Endothelial cell of umbilical vein (primary cell): ENCODE data around the gene MYH7. TPM values are rescaled to one million over a fixed set of nuclear protein-coding genes. Genes with fewer than 3 reads are reported as not detected.

Experiments
- BruUV-seq: library from RNA; stranded (reverse); fragments of 400-500 nt; replicated peaks from 2 replicates; lab custom pipeline; 2021; lab: Mats Ljungman, UMichigan
- CTCF ChIA-PET: fragments of 300-600, 350-600 bp; sonication (Branson Sonifier 250); formaldehyde crosslinking; loops from one replicate; lab custom pipeline; 2021; ENCODE audit warnings: antibody characterized with exemption, inconsistent platforms; lab: Charles Lee
- POLR2A ChIA-PET: fragments of 300-600, 350-600 bp; sonication (Branson Sonifier 250); formaldehyde crosslinking; loops from one replicate; lab custom pipeline; 2021; ENCODE audit warnings: antibody characterized with exemption, inconsistent platforms; lab: Charles Lee
- DNase-seq: peaks from one replicate; pipeline ENCODE4 v3.0.0-alpha.2; 2011; ENCODE audit warnings: low read depth, low spot score
- FAIRE-seq: peaks from 2 replicates; lab custom pipeline; 2011; peaks lifted over from hg19 to GRCh38; lab: Jason Lieb, UNC
- H2AFZ ChIP-seq: 2 replicates; pipeline ENCODE4 v1.6.0; 2012; ENCODE audit warnings: low read depth, low read length, control low read depth, inconsistent platforms
- H3K27ac ChIP-seq: 2 replicates; pipeline ENCODE4 v1.5.1; 2011; ENCODE audit warnings: low read depth, mild to moderate bottlenecking, control low read depth, low read length, moderate library complexity; ENCODE audit not compliant: insufficient read depth
- H3K27me3 ChIP-seq, 2 experiments: 2 replicates each; pipeline versions ENCODE4 v1.6.0 to v1.6.1; 2011; ENCODE audit warnings: low read length in 2 of 2, mixed read lengths in 1 of 2; ENCODE audit not compliant: control insufficient read depth in 2 of 2, insufficient read depth in 2 of 2
- H3K36me3 ChIP-seq, 2 experiments: 2 replicates in 1 of 2; 3 replicates in 1 of 2; pipeline ENCODE4 v1.5.1; 2011; ENCODE audit warnings: low read length in 2 of 2, mild to moderate bottlenecking in 1 of 2, moderate library complexity in 1 of 2; ENCODE audit not compliant: control insufficient read depth in 2 of 2, insufficient read depth in 2 of 2; ENCODE audit errors: extremely low read depth in 1 of 2
- H3K4me1 ChIP-seq: 3 replicates; pipeline ENCODE4 v1.5.1; 2011; ENCODE audit warnings: mild to moderate bottlenecking, low read length; ENCODE audit not compliant: control insufficient read depth, insufficient read depth; ENCODE audit errors: extremely low read depth
- H3K4me2 ChIP-seq: 2 replicates; pipeline ENCODE4 v1.6.1; 2011; ENCODE audit warnings: low read length, control low read depth, mixed read lengths; ENCODE audit not compliant: insufficient read depth
- H3K4me3 ChIP-seq, 3 experiments: fragments of 200-600 bp in 1 of 3; sonication (generic), shearing (Covaris generic) in 1 of 3; replicated peaks in 1 of 3; 2 replicates each; pipeline ENCODE4 v1.5.1; 2011 to 2016; ENCODE audit warnings: control low read depth in 3 of 3, low read length in 3 of 3, mild to moderate bottlenecking in 2 of 3, inconsistent platforms in 1 of 3, low read depth in 1 of 3, moderate library complexity in 1 of 3; ENCODE audit not compliant: insufficient read depth in 1 of 3
- H3K79me2 ChIP-seq: 2 replicates; pipeline ENCODE4 v1.6.0; 2012; ENCODE audit warnings: low read length, inconsistent platforms; ENCODE audit not compliant: control insufficient read depth, insufficient read depth
- H3K9ac ChIP-seq: replicated peaks from 2 replicates; pipeline ENCODE3; 2011; ENCODE audit warnings: low read length, control low read depth; ENCODE audit not compliant: insufficient read depth; ENCODE audit errors: extremely low read depth
- H3K9me1 ChIP-seq: replicated peaks from 3 replicates; pipeline ENCODE4 v1.6.0; 2011; ENCODE audit warnings: mild to moderate bottlenecking, low read length; ENCODE audit not compliant: control insufficient read depth, insufficient read depth; ENCODE audit errors: extremely low read depth
- H3K9me3 ChIP-seq: replicated peaks from 2 replicates; pipeline ENCODE4 v1.5.1; 2012; ENCODE audit warnings: low read length, inconsistent platforms; ENCODE audit not compliant: control insufficient read depth, insufficient read depth
- H4K20me1 ChIP-seq: replicated peaks from 2 replicates; pipeline ENCODE3; 2011; ENCODE audit warnings: mild to moderate bottlenecking, low read length; ENCODE audit not compliant: control insufficient read depth, insufficient read depth; ENCODE audit errors: extremely low read depth
- EZH2 ChIP-seq: IDR thresholded peaks from 2 replicates; pipeline ENCODE4 v1.6.1; 2012; ENCODE audit warnings: borderline replicate concordance, low read depth, mild to moderate bottlenecking, moderate library complexity, low read length, inconsistent platforms; ENCODE audit not compliant: severe bottlenecking
- FOS ChIP-seq: IDR thresholded peaks from 2 replicates; pipeline ENCODE4 v1.6.1; 2011; ENCODE audit warnings: mild to moderate bottlenecking, low read length, moderate library complexity, borderline replicate concordance; ENCODE audit not compliant: insufficient read depth
- GATA2 ChIP-seq: IDR thresholded peaks from 2 replicates; pipeline ENCODE4 v1.7.0; 2011; ENCODE audit warnings: low read depth, mild to moderate bottlenecking, moderate library complexity, mixed read lengths, low read length; ENCODE audit not compliant: insufficient read length, insufficient read depth
- JUN ChIP-seq: IDR thresholded peaks from 2 replicates; pipeline ENCODE4 v1.6.1; 2011; ENCODE audit warnings: borderline replicate concordance, low read depth; ENCODE audit not compliant: insufficient read length, insufficient read depth
- MAX ChIP-seq: IDR thresholded peaks from 2 replicates; pipeline ENCODE4 v1.6.1; 2011; ENCODE audit not compliant: insufficient read depth, insufficient read length
- MYC ChIP-seq: IDR thresholded peaks from one replicate; pipeline ENCODE4 v1.6.1; 2011; ENCODE audit warnings: mild to moderate bottlenecking, low read depth, low read length
- POLR2A ChIP-seq: IDR thresholded peaks from 2 replicates; pipeline ENCODE4 v1.6.1; 2012; ENCODE audit warnings: low read depth, mild to moderate bottlenecking, control low read depth, low read length
- POLR2AphosphoS5 ChIP-seq: IDR thresholded peaks from 2 replicates; pipeline ENCODE4 v1.6.1; 2012; ENCODE audit warnings: low read depth, mild to moderate bottlenecking, control low read depth, low read length, moderate library complexity; ENCODE audit not compliant: insufficient read depth
- dilution Hi-C: fragments of 300-500 bp; cut with MboI; formaldehyde crosslinking; loops from one replicate; pipeline ENCODE4 v1.15.0; 2019; ENCODE audit warnings: low sequenced_read_pairs; ENCODE audit not compliant: extremely low pct_ligation_motif_present
- intact Hi-C: fragments of 100-400 bp; cut with micrococcal nuclease; formaldehyde crosslinking; loops from one replicate; pipeline ENCODE4 v1.10.0; 2022
- polyA plus RNA-seq, 4 experiments: library from polyadenylated mRNA; depleted of rRNA in 3 of 4; stranded (reverse) in 3 of 4; unstranded in 1 of 4; fragments of >200 nt; gene quantifications; 2 replicates each; pipeline versions ENCODE4 v1.2.1 to v1.2.3, GENCODE V29; 2011 to 2012; ENCODE audit warnings: missing spikeins in 1 of 4
- total RNA-seq: library from RNA; stranded (reverse); gene quantifications from 2 replicates; pipeline ENCODE4 v1.2.3, GENCODE V29; 2021
- TF ChIP-seq, protein P1 (sequence below), 2 donors: IDR thresholded peaks; 1 replicate in 1 of 2; 2 replicates in 1 of 2; pipeline ENCODE4 v1.5.1; 2011; ENCODE audit warnings: low read length in 2 of 2, mild to moderate bottlenecking in 2 of 2, moderate library complexity in 2 of 2, control low read depth in 1 of 2, inconsistent platforms in 1 of 2, low read depth in 1 of 2; ENCODE audit not compliant: insufficient read depth in 1 of 2; ENCODE audit errors: extremely low read depth in 1 of 2

The MYH7 gene
- total and polyA plus RNA-seq, 2 donors (not counting 3 experiments of a cell fraction or from before 2014, with no cell fraction given): not detected

GRCh38 chr14:23431486-23431885, 4.0 kb downstream of the MYH7 start:
- H3K9ac ChIP-seq: no peak overlapping the region
- BruUV-seq: no TSS peak
- H3K79me2 ChIP-seq: no peaks in the 10 kb centered on the region
- H3K4me3 ChIP-seq: no peak overlapping the region
- dilution Hi-C loops: no loop called here
- CTCF ChIA-PET: no interaction called here
- DNase-seq (no peak), FAIRE-seq (no peak)
- no peaks in the 10 kb centered on the region for H3K27me3 ChIP-seq
- H4K20me1 ChIP-seq: no peaks in the 10 kb centered on the region
- H3K9me3 ChIP-seq: no peaks in the 10 kb centered on the region
- H3K9me1 ChIP-seq: no peaks in the 10 kb centered on the region
- no peak overlapping the region for H2AFZ ChIP-seq
- H3K27ac ChIP-seq: no peak overlapping the region
- intact Hi-C loops: no loop called here
- POLR2A ChIA-PET: no interaction called here
- no peaks in the 10 kb centered on the region for H3K4me1 ChIP-seq
- H3K4me2 ChIP-seq: no peak overlapping the region
- TF ChIP-seq JUN (no peak), FOS (no peak), POLR2AphosphoS5 (no peak), MYC (no peak)
- H3K36me3 ChIP-seq: no peaks in the 10 kb centered on the region

DNA sequence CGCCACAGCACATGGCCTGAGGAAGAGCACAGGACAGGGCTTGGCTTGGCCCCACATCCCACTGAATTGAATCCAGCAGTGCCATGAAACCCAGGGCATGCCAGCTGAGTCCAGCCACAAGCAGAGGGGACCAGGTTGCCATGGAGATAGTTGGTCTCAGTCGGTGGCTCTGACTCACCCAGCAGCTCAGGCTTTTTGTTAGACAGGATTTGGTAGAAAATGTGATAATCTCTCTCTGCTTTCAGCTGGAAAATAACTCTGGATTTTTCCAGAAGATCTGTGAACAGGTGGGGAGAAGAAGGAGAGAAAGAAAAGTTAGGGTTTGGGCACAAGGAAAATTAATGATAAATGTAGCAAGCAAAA, 4.8 kb downstream of the MYH7 start:
- POLR2A ChIA-PET: no interaction called here
- no TSS peak for BruUV-seq

More for the DNA sequence above, 4.8 kb downstream of the MYH7 start:
- Histone ChIP-seq H3K79me2 (no peaks in the 10 kb centered on the region), H3K36me3 (no peaks in the 10 kb centered on the region), H3K9me3 (no peaks in the 10 kb centered on the region), H3K9me1 (no peaks in the 10 kb centered on the region), H3K4me3 (no peak overlapping the region), H3K9ac (no peak overlapping the region), H3K4me1 (no peaks in the 10 kb centered on the region), H4K20me1 (no peaks in the 10 kb centered on the region), H2AFZ (no peak overlapping the region), H3K27ac (no peak overlapping the region), H3K27me3 (no peaks in the 10 kb centered on the region), H3K4me2 (no peak overlapping the region)
- intact Hi-C loops: no loop called here
- FAIRE-seq (no peak), DNase-seq (no peak)
- TF ChIP-seq EZH2 (no peak), GATA2 (no peak), MAX (no peak), POLR2A (no peak), JUN (no peak), POLR2AphosphoS5 (no peak), FOS (no peak), MYC (no peak)
- TF ChIP-seq, protein P1, sequence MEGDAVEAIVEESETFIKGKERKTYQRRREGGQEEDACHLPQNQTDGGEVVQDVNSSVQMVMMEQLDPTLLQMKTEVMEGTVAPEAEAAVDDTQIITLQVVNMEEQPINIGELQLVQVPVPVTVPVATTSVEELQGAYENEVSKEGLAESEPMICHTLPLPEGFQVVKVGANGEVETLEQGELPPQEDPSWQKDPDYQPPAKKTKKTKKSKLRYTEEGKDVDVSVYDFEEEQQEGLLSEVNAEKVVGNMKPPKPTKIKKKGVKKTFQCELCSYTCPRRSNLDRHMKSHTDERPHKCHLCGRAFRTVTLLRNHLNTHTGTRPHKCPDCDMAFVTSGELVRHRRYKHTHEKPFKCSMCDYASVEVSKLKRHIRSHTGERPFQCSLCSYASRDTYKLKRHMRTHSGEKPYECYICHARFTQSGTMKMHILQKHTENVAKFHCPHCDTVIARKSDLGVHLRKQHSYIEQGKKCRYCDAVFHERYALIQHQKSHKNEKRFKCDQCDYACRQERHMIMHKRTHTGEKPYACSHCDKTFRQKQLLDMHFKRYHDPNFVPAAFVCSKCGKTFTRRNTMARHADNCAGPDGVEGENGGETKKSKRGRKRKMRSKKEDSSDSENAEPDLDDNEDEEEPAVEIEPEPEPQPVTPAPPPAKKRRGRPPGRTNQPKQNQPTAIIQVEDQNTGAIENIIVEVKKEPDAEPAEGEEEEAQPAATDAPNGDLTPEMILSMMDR (IDR thresholded peaks at IDR 0.05; ENCODE audit: extremely low read depth in 1 of 2, insufficient read depth in 1 of 2, low read depth in 1 of 2, low read length in 2 of 2): no peak
- CTCF ChIA-PET: interaction anchor here (0.8 kb wide), 1 partner anchor 13 kb away, joined by 3 read pairs; no protein-coding TSS in a partner anchor
- dilution Hi-C loops: no loop called here
